ENCODE measurements around the gene TBX21.

Gene TBX21

DNA sequence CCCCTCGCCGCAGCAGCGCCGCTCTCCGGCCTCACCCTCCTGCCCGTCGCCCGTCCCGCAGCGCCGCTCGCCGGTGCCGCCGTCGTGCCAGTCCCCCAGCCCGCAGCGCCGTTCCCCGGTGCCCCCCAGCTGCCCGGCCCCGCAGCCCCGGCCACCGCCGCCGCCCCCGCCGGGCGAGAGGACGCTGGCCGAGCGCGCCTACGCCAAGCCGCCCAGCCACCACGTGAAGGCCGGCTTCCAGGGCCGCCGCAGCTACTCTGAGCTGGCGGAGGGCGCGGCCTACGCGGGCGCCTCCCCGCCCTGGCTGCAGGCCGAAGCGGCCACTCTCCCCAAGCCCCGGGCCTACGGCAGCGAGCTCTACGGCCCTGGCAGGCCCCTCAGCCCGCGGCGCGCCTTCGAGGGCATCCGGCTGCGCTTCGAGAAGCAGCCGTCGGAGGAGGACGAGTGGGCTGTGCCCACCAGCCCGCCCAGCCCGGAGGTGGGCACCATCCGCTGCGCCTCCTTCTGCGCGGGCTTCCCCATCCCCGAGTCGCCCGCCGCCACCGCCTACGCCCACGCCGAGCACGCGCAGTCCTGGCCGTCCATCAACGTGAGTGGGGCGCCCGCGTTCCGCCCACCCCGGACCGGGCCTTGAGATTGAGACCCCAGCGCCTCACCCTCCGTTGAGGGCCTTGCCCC is 24.0 kb upstream of the TBX21 start:
- no peak for DNase-seq (ENCODE audit: low read depth, low spot score)
- in situ Hi-C loops (cut with HindIII; ENCODE audit: low sequenced_read_pairs), result no loop called here
- TF ChIP-seq, protein P1, sequence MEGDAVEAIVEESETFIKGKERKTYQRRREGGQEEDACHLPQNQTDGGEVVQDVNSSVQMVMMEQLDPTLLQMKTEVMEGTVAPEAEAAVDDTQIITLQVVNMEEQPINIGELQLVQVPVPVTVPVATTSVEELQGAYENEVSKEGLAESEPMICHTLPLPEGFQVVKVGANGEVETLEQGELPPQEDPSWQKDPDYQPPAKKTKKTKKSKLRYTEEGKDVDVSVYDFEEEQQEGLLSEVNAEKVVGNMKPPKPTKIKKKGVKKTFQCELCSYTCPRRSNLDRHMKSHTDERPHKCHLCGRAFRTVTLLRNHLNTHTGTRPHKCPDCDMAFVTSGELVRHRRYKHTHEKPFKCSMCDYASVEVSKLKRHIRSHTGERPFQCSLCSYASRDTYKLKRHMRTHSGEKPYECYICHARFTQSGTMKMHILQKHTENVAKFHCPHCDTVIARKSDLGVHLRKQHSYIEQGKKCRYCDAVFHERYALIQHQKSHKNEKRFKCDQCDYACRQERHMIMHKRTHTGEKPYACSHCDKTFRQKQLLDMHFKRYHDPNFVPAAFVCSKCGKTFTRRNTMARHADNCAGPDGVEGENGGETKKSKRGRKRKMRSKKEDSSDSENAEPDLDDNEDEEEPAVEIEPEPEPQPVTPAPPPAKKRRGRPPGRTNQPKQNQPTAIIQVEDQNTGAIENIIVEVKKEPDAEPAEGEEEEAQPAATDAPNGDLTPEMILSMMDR (IDR thresholded peaks at IDR 0.05; ENCODE audit: low read depth, low read length), result no peak
- no peak overlapping the region for H3K4me3 ChIP-seq (ENCODE audit: low read depth, low read length)

DNA sequence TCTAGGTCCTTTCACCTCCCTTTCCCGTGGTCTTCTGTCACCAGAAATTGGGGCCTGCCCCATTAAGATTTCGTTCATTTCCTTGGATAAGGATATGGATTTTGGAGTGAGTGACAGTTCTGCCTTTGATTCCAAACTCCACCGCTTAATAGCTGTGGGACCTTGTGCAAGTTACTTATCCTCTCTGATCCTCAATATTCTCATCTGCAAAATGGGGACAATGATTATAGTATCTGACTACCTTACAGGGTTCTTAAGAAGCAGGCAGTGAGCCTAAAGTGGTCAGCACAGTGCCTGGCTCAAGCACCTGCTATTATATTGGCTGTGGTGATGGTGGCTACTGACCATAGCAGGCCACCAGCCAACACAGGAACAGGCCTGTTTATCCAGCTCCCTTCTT is 23.4 kb upstream of the TBX21 start:
- TF ChIP-seq, protein P1 (IDR thresholded peaks at IDR 0.05; ENCODE audit: low read depth, low read length), result no peak
- in situ Hi-C loops (cut with HindIII; ENCODE audit: low sequenced_read_pairs), result no loop called here
- no peak overlapping the region for H3K4me3 ChIP-seq (ENCODE audit: low read depth, low read length)
- DNase-seq (ENCODE audit: low read depth, low spot score), result no peak

DNA sequence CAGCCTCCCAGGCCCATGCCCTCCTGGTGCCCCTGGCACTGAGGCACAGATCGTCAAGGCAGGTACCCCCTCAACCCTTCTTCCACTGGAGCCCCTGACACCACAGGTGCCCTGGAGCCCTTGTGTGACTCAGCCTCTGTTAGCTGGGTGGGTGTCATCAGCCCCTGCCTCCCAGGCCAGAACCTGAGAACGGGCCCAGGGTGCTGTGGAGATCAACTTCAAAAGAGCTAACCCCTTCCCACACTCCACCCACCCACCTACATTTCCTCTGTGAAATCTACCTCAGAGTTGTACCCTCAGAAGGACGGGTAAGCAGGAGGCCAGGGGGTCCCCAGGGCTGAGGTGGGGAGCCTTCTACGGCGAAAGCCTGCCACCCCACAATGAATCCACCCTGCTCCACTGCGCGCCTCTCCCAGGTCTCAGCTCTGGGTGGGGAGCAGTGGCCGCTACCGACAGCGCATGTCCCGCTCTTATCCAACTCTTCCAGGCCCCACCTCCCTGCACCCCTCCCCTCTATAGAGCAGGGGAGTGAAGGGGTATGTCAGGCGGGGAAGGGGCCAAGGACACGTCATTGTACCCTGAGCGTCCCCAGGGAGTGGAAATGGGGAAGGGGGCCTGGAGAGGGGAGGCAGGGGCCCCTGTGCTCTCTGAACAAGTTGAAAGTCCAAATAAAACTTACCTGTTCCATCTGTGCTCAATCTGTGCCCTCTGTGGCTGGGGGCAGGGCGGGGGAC is 21.5 kb upstream of the TBX21 start:
- H3K4me3 ChIP-seq (ENCODE audit: low read depth, low read length), result no peak overlapping the region
- in situ Hi-C loops (cut with HindIII; ENCODE audit: low sequenced_read_pairs), result no loop called here
- TF ChIP-seq, protein P1 (IDR thresholded peaks at IDR 0.05; ENCODE audit: low read depth, low read length), result no peak
- DNase-seq (ENCODE audit: low read depth, low spot score), result no peak

DNA sequence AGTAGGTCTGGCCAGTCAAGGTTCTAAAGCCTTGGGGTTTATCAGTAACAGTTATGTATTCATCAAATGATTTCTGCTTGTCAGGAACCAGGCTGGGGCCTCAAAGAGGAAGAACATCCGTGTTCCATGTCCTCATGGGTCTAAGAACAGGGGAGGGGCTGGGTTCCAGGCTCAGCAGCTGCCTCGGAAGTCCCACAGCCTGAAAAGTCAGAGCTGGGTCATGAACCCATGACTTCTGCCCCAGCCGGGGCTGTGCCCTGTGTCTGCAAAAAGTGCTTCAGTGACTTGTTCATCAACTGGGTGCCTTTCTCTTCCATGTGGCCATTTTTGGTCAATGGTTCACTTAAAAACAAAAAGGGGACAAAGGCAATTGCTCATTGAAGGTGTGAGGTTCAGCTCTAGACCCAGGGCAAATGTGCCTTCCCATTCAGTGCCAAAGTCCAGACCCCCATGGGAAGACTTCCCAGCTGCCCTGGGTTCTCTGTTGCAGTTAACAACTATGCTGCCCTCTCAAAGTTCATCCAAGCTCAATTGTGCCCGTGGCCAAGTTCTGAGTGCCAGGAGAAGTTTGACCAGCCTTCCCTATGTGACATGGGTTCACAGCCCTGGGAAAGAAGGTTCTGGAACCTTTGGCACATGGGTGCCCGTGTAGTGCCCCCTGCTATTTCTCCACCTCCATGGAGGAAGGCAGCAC is 20.6 kb upstream of the TBX21 start:
- TF ChIP-seq, protein P1 (IDR thresholded peaks at IDR 0.05; ENCODE audit: low read depth, low read length), result no peak
- DNase-seq (ENCODE audit: low read depth, low spot score), result no peak
- H3K4me3 ChIP-seq (ENCODE audit: low read depth, low read length), result no peak overlapping the region
- in situ Hi-C loops (cut with HindIII; ENCODE audit: low sequenced_read_pairs), result no loop called here

GRCh38 chr17:47713980-47714700 is 18.9 kb upstream of the TBX21 start:
- H3K4me3 ChIP-seq (ENCODE audit: low read depth, low read length), result no peak overlapping the region
- TF ChIP-seq, protein P1 (IDR thresholded peaks at IDR 0.05; ENCODE audit: low read depth, low read length), result no peak
- in situ Hi-C loops (cut with HindIII; ENCODE audit: low sequenced_read_pairs), result no loop called here
- no peak for DNase-seq (ENCODE audit: low read depth, low spot score)

DNA sequence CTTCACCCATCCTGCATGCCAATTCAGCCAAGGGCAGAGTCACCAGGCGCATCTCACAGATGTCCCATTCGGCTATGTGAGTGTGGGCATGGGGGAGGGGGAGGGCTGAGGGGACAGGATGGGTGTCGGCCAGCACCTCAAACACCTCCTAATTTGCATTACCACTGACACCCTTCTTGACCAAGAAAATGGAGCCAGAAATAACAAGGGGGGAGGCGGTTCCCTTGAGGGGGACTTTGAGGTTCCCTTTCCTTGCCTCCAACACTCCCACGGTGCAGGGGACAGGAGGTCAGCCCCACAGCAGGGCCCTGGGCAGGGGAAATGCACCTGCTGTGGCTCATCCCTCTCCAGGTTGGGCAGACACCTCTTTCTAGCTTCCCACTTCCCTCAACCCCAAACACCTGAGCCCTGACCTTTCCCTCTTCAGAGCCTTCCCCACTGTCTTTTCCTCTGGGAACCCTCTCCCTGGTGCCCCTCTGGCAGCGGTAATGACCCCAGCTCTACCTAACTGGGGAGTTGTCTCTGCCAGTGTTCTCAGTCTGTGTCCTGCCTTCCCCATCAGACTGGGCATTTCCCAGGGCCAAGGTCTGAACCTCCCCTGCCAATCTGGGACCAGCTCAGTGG is 18.2 kb upstream of the TBX21 start:
- no peak overlapping the region for H3K4me3 ChIP-seq (ENCODE audit: low read depth, low read length)
- in situ Hi-C loops (cut with HindIII; ENCODE audit: low sequenced_read_pairs), result no loop called here
- TF ChIP-seq, protein P1 (IDR thresholded peaks at IDR 0.05; ENCODE audit: low read depth, low read length), result no peak
- no peak for DNase-seq (ENCODE audit: low read depth, low spot score)
